ENCODE data around the gene SLC17A3.

The SLC17A3 gene

DNA sequence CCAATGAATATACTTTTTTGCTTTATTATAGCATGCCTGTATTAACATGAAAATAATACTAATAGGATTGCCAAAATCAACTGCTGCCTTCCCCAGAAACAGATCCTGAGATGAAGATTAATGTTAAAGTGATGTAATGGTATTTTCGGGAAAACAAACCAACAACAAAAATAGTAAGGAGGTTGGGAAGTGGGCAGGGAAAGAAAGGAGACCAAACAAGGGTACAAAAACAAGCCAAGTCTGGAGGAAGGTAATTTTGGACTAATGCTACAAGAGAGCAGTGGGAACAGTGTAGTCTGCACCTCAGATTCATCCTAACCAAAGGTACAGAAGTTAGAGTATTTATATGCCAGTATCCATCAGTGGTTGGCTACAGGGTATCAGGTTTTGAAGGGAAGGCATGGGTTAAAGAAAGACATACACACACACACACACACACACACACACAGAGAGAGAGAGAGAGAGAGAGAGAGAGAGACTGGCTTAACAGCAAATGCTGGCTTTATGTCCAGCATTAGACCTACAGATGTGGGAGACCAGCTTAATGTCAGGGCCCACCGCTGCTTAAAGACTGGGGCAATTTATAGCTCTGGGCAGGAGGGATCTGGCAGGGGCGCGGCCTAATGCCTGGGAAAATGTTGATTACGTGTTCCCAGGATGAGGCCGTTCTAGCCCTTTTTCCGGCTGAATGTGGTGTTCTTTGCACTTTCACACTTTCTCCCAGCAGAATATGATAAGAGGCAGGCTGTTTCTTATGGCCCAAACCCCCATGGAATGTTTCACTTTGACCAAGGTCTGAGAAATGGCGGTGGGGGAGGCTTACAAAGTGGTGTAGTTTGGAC is 38.4 kb downstream of the SLC17A3 start:
- no peak for DNase-seq (ENCODE audit: low spot score)

DNA sequence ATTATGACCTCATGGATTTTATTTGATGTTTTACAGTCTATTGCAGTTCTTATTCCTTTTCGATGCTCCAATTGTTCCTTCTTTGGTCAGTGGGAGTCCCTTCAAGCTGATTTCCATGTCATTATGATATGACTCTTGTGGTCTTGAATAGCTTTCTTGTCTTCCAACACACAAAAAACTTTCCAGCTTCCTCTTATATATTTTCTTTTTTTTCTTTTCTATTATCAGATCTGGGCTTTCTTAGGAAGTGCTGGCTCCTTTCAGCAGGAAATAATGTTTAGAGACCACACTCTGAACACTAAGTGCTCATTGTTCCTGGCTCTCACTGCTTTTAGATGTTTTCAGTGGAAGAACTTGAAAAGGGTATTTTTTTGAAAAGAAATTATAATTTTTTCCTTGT is 39.1 kb downstream of the SLC17A3 start:
- no peak for DNase-seq (ENCODE audit: low spot score)

DNA sequence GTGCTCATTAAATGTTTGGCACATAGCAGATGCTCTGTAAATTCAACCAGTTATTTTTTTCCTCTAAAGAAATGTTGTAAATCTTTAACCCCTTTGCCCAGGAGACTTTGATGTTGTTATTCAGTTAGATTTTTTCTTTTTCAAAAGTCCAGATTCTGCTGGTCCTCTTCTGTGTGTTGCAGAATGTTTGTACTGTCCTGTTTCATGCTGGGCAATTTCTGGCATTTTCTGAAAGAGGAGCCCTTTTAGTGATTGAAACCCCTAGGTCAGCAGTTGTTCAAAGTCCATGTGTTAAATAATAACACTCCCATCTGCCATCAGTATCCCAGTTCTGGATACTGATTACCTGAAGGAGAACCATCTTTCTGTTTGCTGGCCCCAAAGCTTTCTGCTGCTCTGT is 40.9 kb downstream of the SLC17A3 start:
- DNase-seq (ENCODE audit: low spot score), result no peak

DNA sequence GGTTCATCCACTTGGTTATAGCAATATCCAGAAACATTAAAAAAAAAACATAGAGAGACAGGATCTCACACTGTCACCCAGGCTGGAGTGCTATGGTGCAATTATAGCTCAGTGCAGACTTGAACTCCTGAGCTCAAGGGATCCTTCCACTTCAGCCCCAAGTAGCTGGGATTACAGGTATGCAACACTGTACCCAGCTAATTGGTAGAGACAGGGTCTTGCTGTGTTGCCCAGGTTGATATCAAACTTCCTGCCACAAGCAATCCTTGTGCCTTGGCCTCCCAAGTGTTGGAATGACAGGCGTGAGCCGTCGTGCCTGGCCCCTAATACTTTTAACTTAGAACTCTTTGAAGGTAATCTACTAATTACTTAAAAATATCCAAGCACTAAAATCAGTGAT is 41.4 kb downstream of the SLC17A3 start:
- no peak for DNase-seq (ENCODE audit: low spot score)

DNA sequence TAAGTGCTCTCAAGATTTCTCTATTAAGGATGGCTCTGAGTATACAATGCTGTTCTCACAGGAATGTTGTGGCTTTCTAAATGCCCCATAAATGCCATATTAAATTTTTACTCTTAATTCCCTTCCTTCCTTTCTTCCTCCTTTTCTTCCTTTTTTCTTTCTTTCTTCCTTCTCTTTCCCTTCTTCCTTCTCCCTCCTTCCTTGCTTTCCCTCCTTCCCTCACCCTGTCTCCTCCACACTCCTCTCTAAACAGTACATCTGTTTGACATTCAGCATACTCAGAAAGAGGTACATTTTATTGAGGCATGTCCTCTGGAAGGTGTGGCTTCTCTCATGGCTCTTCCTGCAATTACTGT is 41.8 kb downstream of the SLC17A3 start:
- no peak for DNase-seq (ENCODE audit: low spot score)

DNA sequence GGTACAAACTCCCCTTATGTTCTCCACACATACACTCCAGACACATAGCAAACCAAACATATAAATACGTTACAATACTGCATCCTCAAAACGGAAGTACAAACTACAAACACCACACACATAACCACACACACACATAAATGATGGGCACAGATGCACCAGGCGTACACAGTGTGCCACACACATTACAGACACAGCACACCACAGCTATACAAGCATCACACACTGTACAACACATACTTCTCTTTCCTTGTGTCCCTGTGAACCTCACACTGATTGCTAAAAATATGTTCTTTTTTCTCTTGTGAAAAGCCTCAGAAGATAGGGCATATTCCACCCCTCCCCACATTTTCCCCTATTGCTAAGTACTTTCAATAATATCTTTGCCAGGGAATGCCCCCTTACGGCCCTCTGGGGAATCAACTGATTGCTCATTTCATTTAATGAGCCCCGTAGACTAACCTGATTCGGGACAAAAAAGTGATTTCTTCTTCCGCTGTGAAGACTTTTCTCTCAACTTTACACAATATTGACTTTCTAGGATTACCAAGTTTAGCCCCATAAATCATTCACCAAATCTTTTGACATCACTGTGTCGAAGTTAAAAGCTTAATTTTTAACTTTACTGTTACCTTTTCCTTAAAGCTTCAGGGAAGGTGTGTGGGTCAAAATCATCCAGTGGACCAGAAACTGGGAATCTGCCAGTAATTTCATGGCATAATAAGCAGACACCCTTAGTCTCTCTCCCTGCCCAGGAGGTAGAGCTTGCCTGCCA is 42.3 kb downstream of the SLC17A3 start, which contains the start of gene SLC17A1:
Gene SLC17A1 (minus strand): TSS at position 521 of the 775 bp plus-strand sequence. CDS start 1,495 bp downstream, outside the sequence.
- DNase-seq (ENCODE audit: low spot score), result no peak

DNA sequence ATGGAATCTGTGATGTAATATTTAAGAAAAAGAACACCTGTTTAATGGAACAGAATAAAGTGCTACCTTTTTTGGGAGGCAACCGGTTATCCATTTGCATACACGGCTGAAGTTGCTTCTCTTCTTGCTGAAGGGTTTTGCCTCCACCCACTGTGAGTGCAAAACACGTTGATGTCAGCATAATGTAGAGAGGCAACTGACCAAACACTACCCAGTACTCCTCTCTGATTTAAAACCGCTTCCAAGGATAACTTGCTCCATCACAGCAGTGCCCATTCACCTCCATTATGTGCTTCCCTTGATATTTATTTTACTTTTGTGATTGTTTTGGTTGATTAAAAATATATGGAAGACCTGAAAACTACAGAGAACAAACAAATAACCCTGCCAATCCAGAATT is 43.6 kb downstream of the SLC17A3 start:
- no peak for DNase-seq (ENCODE audit: low spot score)

DNA sequence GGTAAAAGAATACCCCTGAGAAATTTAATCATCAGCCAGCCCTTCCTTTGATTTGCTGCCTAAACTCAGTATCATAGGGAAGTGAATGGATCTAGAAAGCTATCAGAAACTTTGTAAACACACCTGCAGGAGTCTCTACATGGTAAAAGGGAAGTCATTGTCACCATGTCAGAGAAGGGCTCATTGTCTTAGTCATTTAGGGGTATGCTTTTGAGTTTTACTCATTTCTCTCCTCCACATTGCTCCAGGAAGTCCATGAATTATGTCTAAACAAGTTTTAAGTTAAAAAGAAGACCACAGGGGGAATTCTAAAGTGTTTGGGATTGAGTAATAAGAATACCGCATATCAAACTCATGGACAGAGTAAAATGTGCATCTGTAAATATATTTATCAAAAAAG is 44.7 kb downstream of the SLC17A3 start:
- DNase-seq (ENCODE audit: low spot score), result no peak

DNA sequence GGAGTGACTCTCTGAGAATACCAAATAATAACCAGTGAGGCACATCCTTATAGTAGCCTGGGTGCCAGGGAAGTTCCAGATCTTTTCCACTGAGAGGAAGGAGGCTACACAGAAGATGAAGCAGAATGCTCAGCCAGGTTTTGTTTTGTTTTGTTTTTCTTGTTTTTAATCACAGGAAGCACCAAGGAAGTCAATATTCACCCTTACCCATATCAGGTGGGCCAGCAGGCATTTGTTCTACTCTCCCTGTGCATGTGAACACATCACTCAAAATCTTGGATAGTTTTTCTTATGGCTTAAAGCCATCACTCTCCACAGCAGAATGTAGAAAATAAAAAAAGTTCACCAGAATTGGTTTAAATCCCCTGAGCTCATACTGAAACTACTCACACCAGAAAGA is 52.7 kb downstream of the SLC17A3 start:
- DNase-seq (ENCODE audit: low spot score), result no peak

DNA sequence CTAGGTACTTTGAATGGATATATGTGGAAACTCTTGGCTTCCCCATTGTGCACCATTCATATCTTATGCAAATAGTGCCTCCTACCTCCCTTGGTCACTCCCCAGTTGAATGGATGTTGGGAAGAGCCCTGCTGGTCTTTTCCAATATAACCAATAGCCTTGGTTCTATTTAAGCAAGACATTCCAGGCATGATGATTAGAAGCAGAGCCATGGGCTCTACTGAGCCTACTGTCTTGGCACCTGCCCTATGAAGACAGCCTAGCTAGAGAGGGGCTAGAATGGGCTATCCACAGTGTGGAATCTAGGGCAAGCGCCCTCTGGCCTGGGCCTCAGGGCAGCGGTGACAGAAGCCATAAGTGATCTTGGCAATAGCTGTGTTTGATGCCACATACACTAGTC is 57.8 kb downstream of the SLC17A3 start:
- DNase-seq (ENCODE audit: low spot score), result no peak

DNA sequence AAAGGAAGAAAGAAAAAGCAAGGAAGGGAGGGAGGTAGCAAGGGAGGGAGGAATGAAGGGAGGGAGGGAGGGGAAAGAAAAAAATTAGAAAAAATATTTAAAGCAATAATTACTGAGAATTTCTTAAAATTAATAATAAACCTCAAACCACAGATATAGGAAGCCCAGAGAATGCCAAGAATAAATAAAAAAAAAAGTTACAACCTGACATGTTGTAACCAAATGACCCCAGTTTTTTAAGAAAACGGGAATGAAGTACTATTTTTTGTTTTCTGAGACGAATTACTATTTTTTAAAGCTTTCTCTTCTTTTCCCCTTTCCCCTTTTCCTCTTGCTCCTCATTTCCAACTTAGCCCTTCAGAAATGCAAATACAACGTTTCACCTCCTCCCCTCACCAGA is 58.8 kb downstream of the SLC17A3 start:
- no peak for DNase-seq (ENCODE audit: low spot score)

DNA sequence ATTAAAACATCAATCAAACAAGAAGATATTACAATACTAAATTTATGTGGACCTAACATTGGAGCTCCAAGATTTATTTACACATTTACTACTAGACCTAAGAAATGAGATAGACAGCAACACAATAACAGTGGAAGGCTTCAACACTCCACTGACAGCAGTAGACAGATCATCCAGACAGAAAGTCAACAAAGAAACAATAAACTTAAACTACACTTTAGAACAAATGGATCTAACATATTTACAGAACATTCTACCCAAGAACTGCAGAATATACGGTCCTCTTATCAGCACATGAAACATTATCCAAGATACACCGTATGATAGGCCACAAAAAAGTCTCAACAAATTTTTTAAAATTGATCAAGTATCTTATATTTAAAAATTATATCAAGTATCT is 69.2 kb downstream of the SLC17A3 start:
- no peak for DNase-seq (ENCODE audit: low spot score)

DNA sequence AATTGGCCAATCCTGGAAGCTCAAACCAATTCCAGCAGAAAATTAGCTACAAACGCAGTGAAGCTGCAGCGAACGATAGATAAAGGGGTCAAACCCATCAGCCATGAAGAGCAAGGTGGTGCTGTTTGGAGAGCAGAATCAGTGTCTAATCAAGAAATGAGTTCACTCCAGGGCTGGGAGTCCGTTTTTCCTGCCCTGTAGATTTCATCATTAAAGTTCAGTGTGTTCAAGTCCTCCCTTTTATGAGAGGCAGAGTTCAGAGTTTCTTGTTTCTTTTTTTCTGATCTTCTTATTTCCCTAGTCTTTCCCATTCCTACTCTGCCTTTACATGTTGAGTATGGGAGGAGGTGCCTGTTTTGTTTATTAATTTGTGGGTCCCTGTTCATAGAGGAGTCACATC is 72.6 kb downstream of the SLC17A3 start:
- DNase-seq (ENCODE audit: low spot score), result no peak

All from hematopoietic multipotent progenitor cell treated with erythropoietin and hydrocortisone succinate and interleukin-3 and kit ligand, for 15 days (in vitro differentiated cells).